Hematopoietic multipotent progenitor cell treated with erythropoietin and hydrocortisone succinate and interleukin-3 and kit ligand, for 15 days (in vitro differentiated cells): ENCODE data around the gene LRRC4.

Experiments used
- DNase-seq: peaks from one replicate; pipeline ENCODE4 v3.0.0-alpha.2; 2015; ENCODE audit warnings: low spot score

The LRRC4 gene

GRCh38 chr7:127979113-127979727 lies 52.0 kb downstream of the LRRC4 start:
- DNase-seq, result no peak

GRCh38 chr7:127978421-127978820 lies 52.8 kb downstream of the LRRC4 start:
- no peak for DNase-seq
